ENCODE results near the gene ACSBG1.

Gene ACSBG1

DNA sequence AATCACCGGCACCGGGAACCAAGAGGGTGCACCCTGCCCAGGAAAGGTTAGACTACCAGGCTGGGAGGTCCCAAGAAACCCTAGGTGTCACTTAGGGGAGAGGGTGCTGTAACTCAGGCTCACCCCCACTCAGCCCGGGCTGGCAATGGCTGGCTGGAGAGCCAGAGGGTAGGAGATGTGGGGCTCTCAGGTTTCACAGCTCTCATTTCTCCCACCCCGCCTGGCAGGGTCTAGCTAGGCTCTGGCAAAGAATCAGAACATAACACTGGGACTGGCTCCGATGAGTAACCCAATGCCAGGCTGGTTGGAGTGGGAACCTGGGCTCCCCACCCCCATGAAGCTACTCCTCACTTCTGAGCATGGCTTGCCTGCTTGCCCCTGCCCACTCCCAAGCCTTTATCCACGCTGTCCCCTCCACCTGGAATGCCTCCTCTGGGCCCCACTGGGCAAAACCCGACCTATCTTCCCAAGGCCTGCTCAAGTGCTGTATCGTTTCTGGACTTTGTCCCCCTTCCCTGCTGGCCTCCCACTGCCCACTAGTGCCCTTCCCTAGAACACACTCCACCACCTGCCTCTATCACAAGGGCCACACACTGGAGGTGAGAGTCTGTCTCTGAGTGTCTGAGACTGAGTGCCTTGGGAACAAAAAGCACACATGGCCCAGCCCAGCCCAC, 105.2 kb downstream of the ACSBG1 start:
- no peak for DNase-seq

GRCh38 chr15:78127882-78128281, 106.5 kb downstream of the ACSBG1 start:
- DNase-seq, result no peak

DNA sequence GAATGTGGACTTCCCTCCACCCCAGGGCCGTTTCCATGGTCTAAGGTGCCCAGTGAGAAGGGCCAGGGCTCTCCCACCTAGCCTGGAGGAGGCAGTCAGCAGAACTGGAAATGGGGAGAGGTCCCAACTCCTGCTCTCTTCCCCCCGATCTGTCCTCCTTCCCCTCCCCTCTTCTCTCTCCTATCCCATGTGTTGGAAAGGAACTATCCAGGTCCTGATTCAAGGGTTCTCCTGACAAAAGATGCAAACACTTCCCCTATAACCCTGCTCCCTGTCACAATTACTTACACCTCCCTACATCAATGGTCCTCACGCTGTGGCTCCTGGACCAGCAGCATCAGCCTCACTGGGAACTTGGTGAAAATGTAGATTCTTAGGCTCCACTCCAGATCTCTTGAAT, 109.1 kb downstream of the ACSBG1 start:
- no peak for DNase-seq

DNA sequence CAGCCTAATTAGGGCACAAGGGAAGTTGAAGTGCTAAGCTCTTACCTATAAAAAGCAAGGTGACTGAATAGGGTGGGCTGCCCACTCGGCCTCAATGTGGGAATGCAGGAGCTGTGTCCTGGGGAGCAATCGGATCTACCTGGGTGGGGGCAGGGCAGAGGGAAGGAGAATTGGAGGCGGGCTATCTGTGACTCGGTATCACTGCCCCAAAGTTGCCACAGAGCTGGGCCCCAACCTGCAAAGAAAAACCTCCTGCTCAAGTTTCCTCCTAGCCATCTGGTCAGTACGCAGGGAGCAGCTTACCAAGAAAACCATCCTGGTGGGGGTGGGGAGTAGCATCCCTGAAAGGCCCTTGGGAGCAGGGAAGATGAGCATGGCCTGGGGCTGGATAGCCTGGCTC, 113.8 kb downstream of the ACSBG1 start:
- no peak for DNase-seq
